GM23338 (cell line): ENCODE data around the gene SLC9A9. TPM values are rescaled to one million over a fixed set of nuclear protein-coding genes. Genes with fewer than 3 reads are reported as not detected.

Experiments used
- ATAC-seq: fragments of 200-7000 bp; cut with Tn5 transposase; 3 replicates; pipeline ENCODE4 v1.9.1; 2020
- DNase-seq: peaks from one replicate; pipeline ENCODE4 v3.0.0-alpha.2; 2015; ENCODE audit warnings: low spot score
- H2AFZ ChIP-seq: fragments of 200-600 bp; sonication (generic); 2 replicates; pipeline ENCODE4 v1.8.0; 2016; ENCODE audit warnings: antibody characterized with exemption, mild to moderate bottlenecking, moderate library complexity
- H3F3A ChIP-seq: fragments of 200-600 bp; sonication (generic); replicated peaks from 2 replicates; pipeline ENCODE4 v1.8.0; 2017; ENCODE audit warnings: antibody characterized with exemption, mixed run types, low read depth
- H3K27ac ChIP-seq: fragments of 200-600 bp; sonication (generic); 2 replicates; pipeline ENCODE4 v1.6.1; 2016; ENCODE audit warnings: low read depth
- H3K27me3 ChIP-seq: fragments of 200-600 bp; sonication (generic); 2 replicates; pipeline ENCODE4 v1.8.0; 2016; ENCODE audit warnings: mild to moderate bottlenecking, mixed run types, moderate library complexity; ENCODE audit not compliant: insufficient read depth
- H3K36me3 ChIP-seq: fragments of 200-600 bp; sonication (generic); 2 replicates; pipeline ENCODE4 v1.8.0; 2016; ENCODE audit warnings: mild to moderate bottlenecking; ENCODE audit not compliant: insufficient read depth
- H3K4me1 ChIP-seq: fragments of 200-600 bp; sonication (generic); 2 replicates; pipeline ENCODE4 v1.8.0; 2016; ENCODE audit warnings: mild to moderate bottlenecking, moderate library complexity; ENCODE audit not compliant: insufficient read depth
- H3K4me2 ChIP-seq: fragments of 200-600 bp; sonication (generic); 2 replicates; pipeline ENCODE4 v1.7.1; 2017; ENCODE audit warnings: mixed run types
- H3K4me3 ChIP-seq: fragments of 200-600 bp; sonication (generic); 2 replicates; pipeline ENCODE4 v1.6.1; 2016; ENCODE audit warnings: mixed run types
- H3K79me2 ChIP-seq: fragments of 200-600 bp; sonication (generic); replicated peaks from 2 replicates; pipeline ENCODE4 v1.8.0; 2017; ENCODE audit warnings: mild to moderate bottlenecking; ENCODE audit not compliant: insufficient read depth
- H3K9me2 ChIP-seq: fragments of 200-600 bp; sonication (generic); 2 replicates; pipeline ENCODE4 v1.8.0; 2017; ENCODE audit not compliant: insufficient read depth
- H4K20me1 ChIP-seq: fragments of 200-600 bp; sonication (generic); replicated peaks from 2 replicates; pipeline ENCODE4 v1.8.0; 2017; ENCODE audit warnings: mild to moderate bottlenecking; ENCODE audit not compliant: insufficient read depth
- H3K27ac Mint-ChIP-seq: 2 replicates; pipeline ENCODE4 v1.8.0; 2020; ENCODE audit warnings: inconsistent platforms, mild to moderate bottlenecking, moderate library complexity, mixed read lengths
- H3K27me3 Mint-ChIP-seq: 3 replicates; pipeline ENCODE4 v1.8.0; 2022; ENCODE audit warnings: low read depth, mild to moderate bottlenecking, moderate library complexity, mixed read lengths, inconsistent platforms; ENCODE audit not compliant: insufficient read depth, poor library complexity
- H3K36me3 Mint-ChIP-seq: 3 replicates; pipeline ENCODE4 v1.8.0; 2021; ENCODE audit warnings: low read depth, mild to moderate bottlenecking, inconsistent platforms, moderate library complexity, mixed read lengths
- H3K4me1 Mint-ChIP-seq: 3 replicates; pipeline ENCODE4 v1.8.0; 2020; ENCODE audit warnings: mild to moderate bottlenecking, inconsistent platforms, mixed read lengths
- H3K4me3 Mint-ChIP-seq: 3 replicates; pipeline ENCODE4 v1.8.0; 2021; ENCODE audit warnings: moderate library complexity, mild to moderate bottlenecking, inconsistent platforms, mixed read lengths
- H3K9me3 Mint-ChIP-seq: 3 replicates; pipeline ENCODE4 v1.8.0; 2020; ENCODE audit warnings: moderate library complexity, mild to moderate bottlenecking, inconsistent platforms, mixed read lengths
- CREB1 ChIP-seq: fragments of 250-450 bp; sonication (Bioruptor Pico); IDR thresholded peaks from 2 replicates; pipeline ENCODE4 v1.5.0; 2020; ENCODE audit warnings: low read depth, mild to moderate bottlenecking, moderate library complexity
- EZH2 ChIP-seq: fragments of 200-600 bp; sonication (generic); IDR thresholded peaks from one replicate; pipeline ENCODE4 v1.8.0; 2017; ENCODE audit warnings: antibody characterized with exemption, mild to moderate bottlenecking, low read depth; ENCODE audit not compliant: unreplicated experiment
- EZH2phosphoT487 ChIP-seq: fragments of 200-600 bp; sonication (generic); IDR thresholded peaks from one replicate; pipeline ENCODE4 v1.8.1; 2018; ENCODE audit warnings: antibody characterized with exemption; ENCODE audit not compliant: unreplicated experiment
- JUNB ChIP-seq: IDR thresholded peaks from one replicate; pipeline ENCODE4 v1.6.1; 2016; ENCODE audit warnings: antibody characterized with exemption; ENCODE audit not compliant: unreplicated experiment
- NANOG ChIP-seq: IDR thresholded peaks from 2 replicates; pipeline ENCODE4 v1.6.1; 2016; ENCODE audit warnings: antibody characterized with exemption, borderline replicate concordance
- POLR2AphosphoS5 ChIP-seq: IDR thresholded peaks from 2 replicates; pipeline ENCODE4 v1.6.1; 2016; ENCODE audit warnings: antibody characterized with exemption, low read depth
- STAT1 ChIP-seq: IDR thresholded peaks from one replicate; pipeline ENCODE4 v1.6.1; 2016; ENCODE audit warnings: antibody characterized with exemption; ENCODE audit not compliant: unreplicated experiment
- ZNF114 ChIP-seq: fragments of 250-450 bp; sonication (Bioruptor Pico); IDR thresholded peaks from 2 replicates; pipeline ENCODE4 v1.5.0; 2020; ENCODE audit warnings: mild to moderate bottlenecking, moderate library complexity
- ZNF331 ChIP-seq: fragments of 250-450 bp; sonication (Bioruptor Pico); IDR thresholded peaks from 2 replicates; pipeline ENCODE4 v1.5.0; 2020; ENCODE audit warnings: low read depth, mild to moderate bottlenecking, moderate library complexity
- polyA plus RNA-seq: library from polyadenylated mRNA; unstranded; fragments of >200 nt; fragmentation: Nextera tagmentation; extraction: Ambion mirVana; gene quantifications from 2 replicates; pipeline ENCODE4 v1.2.1, GENCODE V29; 2016
- total RNA-seq: library from RNA; depleted of rRNA; stranded (reverse); fragments of >200 nt; shearing (Covaris generic); gene quantifications from 2 replicates; pipeline ENCODE4 v1.2.3, GENCODE V29; 2014
- TF ChIP-seq, protein P1 (sequence below), 2 experiments: fragments of 200-600 bp in 1 of 2; sonication (generic) in 1 of 2; conservative IDR thresholded peaks; 2 replicates each; pipeline versions ENCODE4 v1.5.1 to v1.6.1; 2016 to 2017; ENCODE audit warnings: antibody characterized with exemption in 2 of 2, low read depth in 2 of 2, mild to moderate bottlenecking in 2 of 2, moderate library complexity in 1 of 2
- TF ChIP-seq, protein P2 (sequence below): IDR thresholded peaks from 2 replicates; pipeline ENCODE4 v1.6.1; 2016; ENCODE audit warnings: antibody characterized with exemption

The SLC9A9 gene
- total and polyA plus RNA-seq, 2 experiments from 2014 or later: 1.3 to 1.6 TPM

DNA sequence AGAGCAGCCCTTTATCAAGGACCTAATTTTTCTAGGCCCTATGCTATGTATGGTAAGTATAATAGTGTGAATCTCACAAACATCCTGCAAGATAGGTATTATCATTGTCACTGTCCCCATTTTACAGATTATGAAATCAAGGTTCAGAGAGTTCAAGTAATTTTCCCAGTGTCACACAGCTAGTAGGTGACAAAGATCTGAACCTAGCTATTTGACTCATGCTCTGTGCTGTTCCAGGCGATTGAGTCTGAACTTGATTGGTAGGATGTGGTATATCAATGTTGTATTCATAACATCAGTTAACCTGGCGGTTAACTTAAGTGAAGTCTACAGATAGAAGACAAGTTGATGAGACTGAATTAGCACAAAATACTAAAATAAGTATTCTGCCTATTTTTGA, 498.8 kb downstream of the SLC9A9 start:
- H3K27me3 Mint-ChIP-seq: peaks cover 1% of the 10 kb centered on the region
- H3K27ac Mint-ChIP-seq: no peak overlapping the region
- Histone ChIP-seq H3K27ac (no peak overlapping the region), H3K4me2 (no peak overlapping the region), H3F3A (no peaks in the 10 kb centered on the region), H3K9me2 (no peaks in the 10 kb centered on the region), H3K36me3 (no peaks in the 10 kb centered on the region), H2AFZ (no peak overlapping the region), H3K27me3 (no peaks in the 10 kb centered on the region), H3K4me1 (no peaks in the 10 kb centered on the region), H4K20me1 (no peaks in the 10 kb centered on the region), H3K79me2 (no peaks in the 10 kb centered on the region), H3K4me3 (no peak overlapping the region)
- TF ChIP-seq ZNF331 (CRISPR knock-in tag) (no peak), EZH2 (no peak)
- no peak for DNase-seq
- H3K4me1 Mint-ChIP-seq: peaks cover 14% of the 10 kb centered on the region
- ATAC-seq: no peak
- H3K36me3 Mint-ChIP-seq: no peaks in the 10 kb centered on the region
- no peaks in the 10 kb centered on the region for H3K9me3 Mint-ChIP-seq
- no peak overlapping the region for H3K4me3 Mint-ChIP-seq

DNA sequence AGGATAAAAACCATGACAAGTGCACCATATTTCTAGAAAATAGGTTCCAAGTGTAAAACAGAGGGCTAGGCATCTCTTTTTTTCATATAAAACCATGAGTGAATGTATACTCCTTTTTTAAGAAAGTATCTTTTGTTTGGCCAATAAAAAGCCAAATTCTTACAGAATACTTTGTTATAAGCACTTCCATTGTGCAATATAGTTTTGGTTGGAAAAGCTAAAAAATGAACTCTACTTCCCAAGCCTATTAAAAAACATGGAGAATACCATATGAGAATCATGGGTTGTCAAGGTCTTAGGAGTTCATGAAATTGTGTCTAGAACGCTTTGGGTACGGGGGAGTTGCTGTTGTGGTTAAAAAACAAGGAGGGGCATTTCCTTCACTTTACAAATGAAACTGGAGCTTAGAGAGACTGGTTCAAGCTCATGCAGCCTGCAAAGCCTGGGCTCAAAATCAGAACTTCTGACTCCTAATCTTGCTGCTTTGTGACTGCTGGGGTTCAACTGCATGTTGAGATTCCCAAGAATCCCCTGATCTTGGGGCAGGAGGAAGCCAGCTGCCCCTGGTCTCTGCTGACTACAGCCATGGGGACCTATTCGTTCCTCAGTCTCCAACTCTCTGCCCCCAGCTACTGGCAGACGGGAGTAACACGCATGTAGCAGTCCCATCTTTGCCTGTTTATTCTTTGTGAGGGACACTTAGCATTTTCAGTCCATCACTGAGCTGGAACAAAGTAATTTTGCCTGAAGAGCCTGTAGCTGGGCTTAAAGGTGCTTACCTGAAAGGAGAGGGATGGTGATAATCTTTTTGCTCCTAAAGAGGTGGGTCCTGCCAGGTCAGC, 499.6 kb downstream of the SLC9A9 start:
- peaks cover 1% of the 10 kb centered on the region for H3K27me3 Mint-ChIP-seq
- no peaks in the 10 kb centered on the region for H3F3A ChIP-seq
- H4K20me1 ChIP-seq: no peaks in the 10 kb centered on the region
- no peaks in the 10 kb centered on the region for H3K79me2 ChIP-seq
- no peak for DNase-seq
- no peak overlapping the region for H3K4me2 ChIP-seq
- H3K9me3 Mint-ChIP-seq: no peaks in the 10 kb centered on the region
- no peaks in the 10 kb centered on the region for H3K36me3 Mint-ChIP-seq
- TF ChIP-seq ZNF331 (CRISPR knock-in tag) (no peak), CREB1 (CRISPR knock-in tag) (no peak)
- TF ChIP-seq, protein P1, sequence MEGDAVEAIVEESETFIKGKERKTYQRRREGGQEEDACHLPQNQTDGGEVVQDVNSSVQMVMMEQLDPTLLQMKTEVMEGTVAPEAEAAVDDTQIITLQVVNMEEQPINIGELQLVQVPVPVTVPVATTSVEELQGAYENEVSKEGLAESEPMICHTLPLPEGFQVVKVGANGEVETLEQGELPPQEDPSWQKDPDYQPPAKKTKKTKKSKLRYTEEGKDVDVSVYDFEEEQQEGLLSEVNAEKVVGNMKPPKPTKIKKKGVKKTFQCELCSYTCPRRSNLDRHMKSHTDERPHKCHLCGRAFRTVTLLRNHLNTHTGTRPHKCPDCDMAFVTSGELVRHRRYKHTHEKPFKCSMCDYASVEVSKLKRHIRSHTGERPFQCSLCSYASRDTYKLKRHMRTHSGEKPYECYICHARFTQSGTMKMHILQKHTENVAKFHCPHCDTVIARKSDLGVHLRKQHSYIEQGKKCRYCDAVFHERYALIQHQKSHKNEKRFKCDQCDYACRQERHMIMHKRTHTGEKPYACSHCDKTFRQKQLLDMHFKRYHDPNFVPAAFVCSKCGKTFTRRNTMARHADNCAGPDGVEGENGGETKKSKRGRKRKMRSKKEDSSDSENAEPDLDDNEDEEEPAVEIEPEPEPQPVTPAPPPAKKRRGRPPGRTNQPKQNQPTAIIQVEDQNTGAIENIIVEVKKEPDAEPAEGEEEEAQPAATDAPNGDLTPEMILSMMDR (conservative IDR thresholded peaks at IDR 0.05; ENCODE audit: low read depth in 2 of 2): peak in 1 of 2 experiments; percentile 44; a peak in 3 of 4 replicates
- ATAC-seq: peak; percentile 61
- H3K36me3 ChIP-seq: no peaks in the 10 kb centered on the region
- peaks cover 14% of the 10 kb centered on the region for H3K4me1 Mint-ChIP-seq
- H3K27me3 ChIP-seq: no peaks in the 10 kb centered on the region
- H3K4me3 Mint-ChIP-seq: no peak overlapping the region
- H3K4me1 ChIP-seq: no peaks in the 10 kb centered on the region
- no peak overlapping the region for H3K4me3 ChIP-seq
- no peaks in the 10 kb centered on the region for H3K9me2 ChIP-seq
- peak overlapping the region; percentile 47; the same call in 1 of the 2 replicates for H2AFZ ChIP-seq
- no peak overlapping the region for H3K27ac Mint-ChIP-seq
- H3K27ac ChIP-seq: no peak overlapping the region

DNA sequence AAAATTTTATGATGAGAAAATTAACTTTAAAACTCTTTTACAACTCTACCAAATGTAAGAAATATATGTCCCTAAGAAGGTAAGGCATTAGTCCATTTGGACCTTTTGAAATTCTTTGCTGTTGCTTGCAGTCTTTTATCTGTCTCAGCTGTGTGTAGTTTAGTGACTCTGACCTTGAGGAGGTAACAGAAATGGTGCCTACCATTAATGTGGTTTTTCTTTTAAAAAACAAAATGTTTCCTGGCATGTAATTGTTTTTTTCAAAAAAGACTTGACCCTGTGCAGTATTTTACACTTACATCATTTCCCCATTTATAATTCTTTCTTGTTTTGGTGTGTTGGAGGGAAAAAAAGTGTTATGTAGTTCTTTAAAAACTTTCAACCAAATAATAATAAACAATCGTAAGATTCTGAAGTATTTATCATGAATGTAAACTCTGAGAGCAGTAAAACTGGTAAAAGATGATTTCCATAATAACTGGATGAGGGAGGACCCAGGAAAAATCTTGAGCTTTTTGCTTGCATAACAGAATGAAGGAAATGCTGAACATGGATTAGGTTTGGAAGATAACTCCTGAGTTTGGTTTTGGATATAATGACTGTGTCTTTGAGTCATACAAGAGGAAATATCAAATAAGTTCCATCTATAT, 503.6 kb downstream of the SLC9A9 start:
- no peaks in the 10 kb centered on the region for H3K4me1 ChIP-seq
- ATAC-seq (no peak), DNase-seq (no peak)
- no peaks in the 10 kb centered on the region for H3K36me3 ChIP-seq
- Mint-ChIP-seq H3K9me3 (no peaks in the 10 kb centered on the region), H3K27ac (no peak overlapping the region), H3K27me3 (no peaks in the 10 kb centered on the region), H3K36me3 (no peaks in the 10 kb centered on the region), H3K4me3 (no peak overlapping the region), H3K4me1 (no peaks in the 10 kb centered on the region)
- no peaks in the 10 kb centered on the region for H4K20me1 ChIP-seq
- no peak overlapping the region for H2AFZ ChIP-seq
- H3F3A ChIP-seq: no peaks in the 10 kb centered on the region
- H3K4me2 ChIP-seq: no peak overlapping the region
- H3K79me2 ChIP-seq: no peaks in the 10 kb centered on the region
- H3K4me3 ChIP-seq: no peak overlapping the region
- H3K27ac ChIP-seq: no peak overlapping the region
- H3K27me3 ChIP-seq: no peaks in the 10 kb centered on the region
- H3K9me2 ChIP-seq: no peaks in the 10 kb centered on the region
- TF ChIP-seq NANOG (no peak), ZNF331 (CRISPR knock-in tag) (no peak), POLR2AphosphoS5 (no peak), EZH2 (no peak), STAT1 (no peak), ZNF114 (CRISPR knock-in tag) (no peak), EZH2phosphoT487 (no peak), CREB1 (CRISPR knock-in tag) (no peak), JUNB (no peak)
- TF ChIP-seq, protein P1 (conservative IDR thresholded peaks at IDR 0.05; ENCODE audit: low read depth in 2 of 2): no peak
- TF ChIP-seq, protein P2, sequence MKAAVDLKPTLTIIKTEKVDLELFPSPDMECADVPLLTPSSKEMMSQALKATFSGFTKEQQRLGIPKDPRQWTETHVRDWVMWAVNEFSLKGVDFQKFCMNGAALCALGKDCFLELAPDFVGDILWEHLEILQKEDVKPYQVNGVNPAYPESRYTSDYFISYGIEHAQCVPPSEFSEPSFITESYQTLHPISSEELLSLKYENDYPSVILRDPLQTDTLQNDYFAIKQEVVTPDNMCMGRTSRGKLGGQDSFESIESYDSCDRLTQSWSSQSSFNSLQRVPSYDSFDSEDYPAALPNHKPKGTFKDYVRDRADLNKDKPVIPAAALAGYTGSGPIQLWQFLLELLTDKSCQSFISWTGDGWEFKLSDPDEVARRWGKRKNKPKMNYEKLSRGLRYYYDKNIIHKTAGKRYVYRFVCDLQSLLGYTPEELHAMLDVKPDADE: no peak
